ENCODE data around the gene NOTUM.

The NOTUM gene

DNA sequence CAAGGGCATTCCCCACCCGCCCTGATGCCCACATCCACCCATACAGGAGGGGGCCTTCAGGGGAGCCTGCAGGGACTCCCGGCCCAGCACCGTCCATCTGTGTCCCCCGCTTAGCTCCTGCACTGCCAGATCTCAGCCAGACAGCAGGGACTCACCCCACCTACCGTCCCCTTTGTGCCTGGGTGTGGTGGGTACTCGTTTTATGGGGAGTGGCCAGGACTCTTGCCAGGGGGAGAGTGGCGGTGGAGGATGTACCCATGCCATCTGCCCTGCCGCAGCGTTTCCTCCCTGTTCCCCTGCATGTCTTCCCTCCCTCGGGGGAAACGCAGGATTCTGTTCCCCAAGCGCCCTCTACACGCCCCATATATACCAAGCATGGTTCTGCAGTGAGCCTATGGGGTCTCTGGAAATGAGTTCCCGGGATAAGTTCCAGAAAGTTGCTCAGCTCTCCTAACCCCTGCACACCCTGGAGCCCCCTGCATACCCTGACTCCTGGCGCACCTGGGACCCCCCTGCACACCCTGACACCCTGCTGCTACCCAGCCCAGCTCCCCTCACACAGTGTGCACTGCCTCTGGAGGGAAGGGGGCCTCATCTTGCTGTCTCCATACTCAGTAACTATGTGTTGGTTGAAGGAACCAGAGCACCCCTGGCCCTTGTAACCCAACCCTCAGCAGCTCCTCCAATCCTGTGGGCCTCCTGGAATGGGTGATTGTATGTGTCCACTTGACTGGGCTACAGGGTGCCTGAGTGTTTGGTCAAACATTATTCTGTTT is 29.2 kb downstream of the NOTUM start:
- Histone ChIP-seq H3K9ac (ENCODE audit: low read depth, low read length, poor library complexity, severe bottlenecking) (no peak overlapping the region), H3K9me3 (ENCODE audit: insufficient read depth, low read depth, low read length) (no peaks in the 10 kb centered on the region), H3K4me2 (ENCODE audit: low read depth, low read length, poor library complexity, severe bottlenecking) (no peak overlapping the region), H3K79me2 (ENCODE audit: insufficient read depth, low read length) (peaks cover 8% of the 10 kb centered on the region), H3K27me3 (ENCODE audit: insufficient read depth, low read length, poor library complexity, severe bottlenecking) (no peaks in the 10 kb centered on the region), H2AFZ (ENCODE audit: low read length) (no peak overlapping the region), H4K20me1 (ENCODE audit: insufficient read depth, low read length, poor library complexity, severe bottlenecking) (no peaks in the 10 kb centered on the region), H3K4me1 (ENCODE audit: insufficient read depth, low read length, poor library complexity, severe bottlenecking) (peaks cover under 1% of the 10 kb centered on the region), H3K36me3 (ENCODE audit: insufficient read depth, low read length) (no peaks in the 10 kb centered on the region), H3K9me2 (replicated peaks; ENCODE audit: low read depth, low read length) (no peaks in the 10 kb centered on the region), H3K4me3 (ENCODE audit: low read length, poor library complexity, severe bottlenecking) (no peak overlapping the region), H3F3A (ENCODE audit: low read depth) (no peaks in the 10 kb centered on the region)
- TF ChIP-seq, protein P1, sequence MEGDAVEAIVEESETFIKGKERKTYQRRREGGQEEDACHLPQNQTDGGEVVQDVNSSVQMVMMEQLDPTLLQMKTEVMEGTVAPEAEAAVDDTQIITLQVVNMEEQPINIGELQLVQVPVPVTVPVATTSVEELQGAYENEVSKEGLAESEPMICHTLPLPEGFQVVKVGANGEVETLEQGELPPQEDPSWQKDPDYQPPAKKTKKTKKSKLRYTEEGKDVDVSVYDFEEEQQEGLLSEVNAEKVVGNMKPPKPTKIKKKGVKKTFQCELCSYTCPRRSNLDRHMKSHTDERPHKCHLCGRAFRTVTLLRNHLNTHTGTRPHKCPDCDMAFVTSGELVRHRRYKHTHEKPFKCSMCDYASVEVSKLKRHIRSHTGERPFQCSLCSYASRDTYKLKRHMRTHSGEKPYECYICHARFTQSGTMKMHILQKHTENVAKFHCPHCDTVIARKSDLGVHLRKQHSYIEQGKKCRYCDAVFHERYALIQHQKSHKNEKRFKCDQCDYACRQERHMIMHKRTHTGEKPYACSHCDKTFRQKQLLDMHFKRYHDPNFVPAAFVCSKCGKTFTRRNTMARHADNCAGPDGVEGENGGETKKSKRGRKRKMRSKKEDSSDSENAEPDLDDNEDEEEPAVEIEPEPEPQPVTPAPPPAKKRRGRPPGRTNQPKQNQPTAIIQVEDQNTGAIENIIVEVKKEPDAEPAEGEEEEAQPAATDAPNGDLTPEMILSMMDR (conservative IDR thresholded peaks at IDR 0.05; ENCODE audit: low read length) = no peak
- TF ChIP-seq EZH2phosphoT487 (IDR thresholded peaks at IDR 0.05; ENCODE audit: borderline replicate concordance) = no peak

DNA sequence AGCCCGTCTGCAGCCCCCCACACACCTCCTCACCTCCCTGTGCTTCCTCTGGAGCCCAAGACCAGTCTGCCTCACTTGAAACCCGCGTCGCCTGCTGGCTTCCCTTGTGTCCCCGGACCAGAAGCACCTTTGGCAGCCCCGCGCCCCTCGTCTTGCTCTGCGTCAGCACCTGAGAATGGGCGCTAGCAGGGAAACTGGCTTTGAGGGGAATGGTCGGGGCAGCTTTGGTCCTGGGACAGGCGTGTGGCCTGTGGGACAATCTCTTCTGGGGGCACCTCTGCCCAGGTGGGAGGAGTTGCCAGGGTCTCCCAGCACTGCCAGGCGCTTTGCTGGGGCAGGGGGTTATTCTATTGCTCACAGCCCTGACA is 29.8 kb downstream of the NOTUM start:
- Histone ChIP-seq H3K4me1 (ENCODE audit: insufficient read depth, low read length, poor library complexity, severe bottlenecking) (peaks cover 6% of the 10 kb centered on the region), H3K4me3 (ENCODE audit: low read length, poor library complexity, severe bottlenecking) (no peak overlapping the region), H2AFZ (ENCODE audit: low read length) (no peak overlapping the region), H3K79me2 (ENCODE audit: insufficient read depth, low read length) (peaks cover 10% of the 10 kb centered on the region), H3K9me2 (replicated peaks; ENCODE audit: low read depth, low read length) (no peaks in the 10 kb centered on the region), H3K4me2 (ENCODE audit: low read depth, low read length, poor library complexity, severe bottlenecking) (no peak overlapping the region), H3F3A (ENCODE audit: low read depth) (no peaks in the 10 kb centered on the region), H4K20me1 (ENCODE audit: insufficient read depth, low read length, poor library complexity, severe bottlenecking) (no peaks in the 10 kb centered on the region), H3K9me3 (ENCODE audit: insufficient read depth, low read depth, low read length) (no peaks in the 10 kb centered on the region), H3K36me3 (ENCODE audit: insufficient read depth, low read length) (no peaks in the 10 kb centered on the region), H3K9ac (ENCODE audit: low read depth, low read length, poor library complexity, severe bottlenecking) (no peak overlapping the region), H3K27me3 (ENCODE audit: insufficient read depth, low read length, poor library complexity, severe bottlenecking) (no peaks in the 10 kb centered on the region)
- no peak for TF ChIP-seq EZH2phosphoT487 (IDR thresholded peaks at IDR 0.05; ENCODE audit: borderline replicate concordance)
- TF ChIP-seq, protein P1 (conservative IDR thresholded peaks at IDR 0.05; ENCODE audit: low read length) = no peak

DNA sequence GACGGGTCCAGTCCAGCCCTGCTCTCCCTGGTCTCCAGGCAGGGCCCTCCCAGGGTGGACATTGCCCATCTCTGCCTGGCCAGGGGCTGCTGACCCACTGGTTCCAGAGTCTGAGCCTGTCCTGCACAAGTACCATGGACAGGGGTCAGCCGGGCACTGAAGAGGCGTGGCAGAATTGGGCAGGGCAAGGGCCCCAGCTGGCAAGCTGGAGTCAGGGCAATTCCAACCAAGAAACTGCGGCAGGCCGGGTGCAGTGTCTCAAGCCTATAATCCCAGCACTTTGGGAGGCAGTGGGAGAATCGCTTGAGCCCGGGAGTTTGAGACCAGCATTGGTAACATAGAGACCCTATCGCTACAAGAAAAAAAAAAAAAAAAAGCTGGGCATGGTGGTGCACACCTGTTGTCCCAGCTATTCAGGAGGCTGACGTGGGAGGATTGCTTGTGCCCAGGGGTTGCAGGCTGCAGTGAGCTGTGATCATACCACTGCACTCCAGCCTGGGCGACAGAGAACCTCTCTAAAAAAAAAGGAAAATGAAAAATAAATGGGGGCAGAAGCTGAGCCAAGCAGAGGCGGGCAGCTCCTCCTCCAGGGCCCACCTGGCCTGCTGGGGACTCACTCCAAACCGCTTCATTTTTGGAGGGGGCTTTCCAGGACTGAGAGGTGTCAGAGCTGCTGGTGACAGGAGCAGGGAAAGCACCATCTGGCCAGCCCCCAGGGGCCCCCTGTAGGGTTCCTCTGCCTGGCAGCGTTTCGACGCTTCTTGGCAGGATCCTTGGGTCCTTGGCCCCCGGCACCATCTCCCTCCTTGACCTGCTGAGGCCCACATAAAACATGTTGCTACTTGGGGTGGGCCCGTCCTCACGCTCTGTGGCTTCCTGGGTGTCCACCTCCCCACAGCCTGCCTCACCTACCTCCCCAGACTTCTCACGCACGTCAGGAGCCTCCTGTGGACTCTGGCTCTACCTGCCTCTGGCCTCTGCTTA is 30.6 kb downstream of the NOTUM start:
- H3K9me3 ChIP-seq (ENCODE audit: insufficient read depth, low read depth, low read length) = no peaks in the 10 kb centered on the region
- no peak overlapping the region for H3K4me3 ChIP-seq (ENCODE audit: low read length, poor library complexity, severe bottlenecking)
- peaks cover 4% of the 10 kb centered on the region for H4K20me1 ChIP-seq (ENCODE audit: insufficient read depth, low read length, poor library complexity, severe bottlenecking)
- no peak for TF ChIP-seq EZH2phosphoT487 (IDR thresholded peaks at IDR 0.05; ENCODE audit: borderline replicate concordance)
- TF ChIP-seq, protein P1 (conservative IDR thresholded peaks at IDR 0.05; ENCODE audit: low read length) = no peak
- H3K79me2 ChIP-seq (ENCODE audit: insufficient read depth, low read length) = peaks cover 16% of the 10 kb centered on the region
- H3K9me2 ChIP-seq (replicated peaks; ENCODE audit: low read depth, low read length) = no peaks in the 10 kb centered on the region
- H3K27me3 ChIP-seq (ENCODE audit: insufficient read depth, low read length, poor library complexity, severe bottlenecking) = no peaks in the 10 kb centered on the region
- no peak overlapping the region for H2AFZ ChIP-seq (ENCODE audit: low read length)
- H3K4me2 ChIP-seq (ENCODE audit: low read depth, low read length, poor library complexity, severe bottlenecking) = no peak overlapping the region
- H3K9ac ChIP-seq (ENCODE audit: low read depth, low read length, poor library complexity, severe bottlenecking) = no peak overlapping the region
- H3K4me1 ChIP-seq (ENCODE audit: insufficient read depth, low read length, poor library complexity, severe bottlenecking) = peaks cover 12% of the 10 kb centered on the region
- no peaks in the 10 kb centered on the region for H3F3A ChIP-seq (ENCODE audit: low read depth)
- no peaks in the 10 kb centered on the region for H3K36me3 ChIP-seq (ENCODE audit: insufficient read depth, low read length)
